GM19025 (cell line): ENCODE results near the gene TEKT1.
"Not testable (repeated sequence)": the region's sequence is repeated elsewhere in the genome, so short reads cannot be mapped to it uniquely, and the experiment has no call there.

Experiments
- ATAC-seq: cut with Tn5 transposase; IDR thresholded peaks from one replicate; pipeline ENCODE4 v1.9.1; 2021; ENCODE audit warnings: mild to moderate bottlenecking, low read depth, moderate library complexity; ENCODE audit not compliant: unreplicated experiment

TEKT1 gene

DNA sequence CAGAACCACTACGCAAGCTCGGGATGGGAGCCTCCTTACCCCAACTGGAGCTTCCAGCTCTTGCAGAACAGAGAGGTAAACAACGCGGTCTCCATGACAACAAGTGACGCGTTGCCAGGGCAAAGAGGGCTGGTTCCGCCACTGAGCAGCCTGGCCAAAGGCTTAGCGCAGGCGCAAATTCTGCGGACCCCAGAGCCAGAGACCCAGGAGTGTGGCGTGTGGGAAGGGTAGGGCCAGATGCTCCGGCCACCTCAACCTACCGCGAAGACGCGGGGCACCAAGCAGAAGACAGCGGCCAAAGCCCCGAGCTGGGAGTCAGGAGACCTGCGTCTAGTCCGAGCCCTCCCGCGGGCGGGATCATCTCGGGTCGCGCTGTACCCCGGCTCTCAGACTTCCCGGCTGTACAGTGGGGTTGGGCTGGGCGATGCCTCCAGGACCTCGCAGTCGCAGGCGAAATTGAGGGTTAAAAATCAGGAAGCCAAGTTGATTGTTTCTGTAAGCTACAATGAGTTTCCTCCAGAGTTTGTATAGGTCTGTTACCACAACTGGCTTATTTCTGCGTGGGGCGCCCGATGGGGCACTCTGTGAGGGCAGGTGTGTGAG is at the start of gene TEKT1:
Gene TEKT1 (minus strand): TSS at position 69 of the 603 bp plus-strand sequence. CDS start 1,353 bp downstream, outside the sequence.
- ATAC-seq: no peak

DNA sequence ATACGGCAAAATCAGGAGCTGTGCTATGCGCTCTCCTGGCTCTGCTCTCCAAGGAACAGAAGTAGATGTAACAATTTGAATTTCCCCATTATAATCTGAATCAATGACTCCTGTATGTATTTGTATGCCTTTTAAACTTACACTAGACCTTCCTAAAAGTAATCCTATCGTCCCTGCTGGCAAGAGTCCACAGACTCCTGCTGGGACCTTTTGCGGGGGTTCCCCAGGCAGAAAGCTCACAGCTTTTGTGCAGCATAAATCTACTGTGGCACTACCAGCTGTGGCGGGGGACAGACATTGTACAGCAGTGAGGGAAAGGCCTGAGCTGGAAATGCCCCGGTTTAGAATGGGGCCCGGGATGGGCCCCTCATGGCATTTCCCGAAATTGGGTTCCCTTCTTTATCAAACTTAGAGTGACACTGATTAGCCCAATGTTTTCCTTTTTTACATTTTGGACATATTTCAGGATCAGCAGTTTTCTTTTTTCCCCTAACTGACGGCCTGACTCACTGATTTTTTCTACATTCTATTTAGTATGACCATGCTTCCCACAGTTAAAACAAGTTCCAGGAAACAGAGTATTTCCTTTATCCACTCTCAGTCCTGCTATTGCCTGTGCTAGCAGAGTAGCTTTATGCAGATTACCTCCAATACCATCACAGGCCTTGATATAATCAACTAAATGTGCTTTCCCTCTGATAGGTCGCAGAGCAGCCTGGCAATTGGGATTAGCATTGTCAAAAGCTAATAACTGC is 47.9 kb upstream of the TEKT1 start:
- ATAC-seq: not testable (repeated sequence)

DNA sequence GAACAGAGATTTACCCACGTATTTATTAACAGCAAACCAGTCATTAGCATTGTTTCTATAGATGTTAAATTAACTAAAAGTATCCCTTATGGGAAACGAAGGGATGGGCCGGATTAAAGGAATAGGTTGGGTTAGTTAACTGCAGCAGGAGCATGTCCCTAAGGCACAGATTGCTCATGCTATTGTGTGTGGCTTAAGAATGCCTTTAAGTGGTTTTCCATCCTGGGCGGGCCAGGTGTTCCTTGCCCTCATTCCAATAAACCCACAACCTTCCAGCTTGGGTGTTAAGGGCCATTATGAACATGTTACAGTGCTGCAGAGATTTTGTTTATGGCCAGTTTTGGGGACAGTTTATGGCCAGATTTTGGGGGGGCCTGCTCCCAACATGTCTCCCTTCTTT is 43.7 kb upstream of the TEKT1 start:
- ATAC-seq: not testable (repeated sequence)

DNA sequence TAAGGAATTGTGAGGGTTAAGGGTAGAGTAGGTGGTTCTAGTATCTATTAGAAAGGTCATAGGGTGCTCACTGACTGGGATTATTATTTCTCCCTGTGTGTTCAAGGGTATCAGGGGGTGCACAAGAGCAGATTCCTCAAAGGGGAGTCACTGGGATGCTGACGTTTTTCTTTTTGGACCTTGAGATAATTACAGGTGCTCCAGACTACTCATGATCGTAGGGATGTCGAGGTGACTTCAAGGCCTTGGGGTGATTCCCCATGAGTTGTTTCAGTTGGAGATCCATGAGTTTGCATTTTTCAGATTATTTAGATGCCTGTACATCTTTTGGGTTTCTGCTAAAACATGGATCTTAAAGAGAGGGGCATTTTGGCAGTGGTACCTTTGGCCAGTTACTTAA is 41.4 kb upstream of the TEKT1 start:
- ATAC-seq: no peak

DNA sequence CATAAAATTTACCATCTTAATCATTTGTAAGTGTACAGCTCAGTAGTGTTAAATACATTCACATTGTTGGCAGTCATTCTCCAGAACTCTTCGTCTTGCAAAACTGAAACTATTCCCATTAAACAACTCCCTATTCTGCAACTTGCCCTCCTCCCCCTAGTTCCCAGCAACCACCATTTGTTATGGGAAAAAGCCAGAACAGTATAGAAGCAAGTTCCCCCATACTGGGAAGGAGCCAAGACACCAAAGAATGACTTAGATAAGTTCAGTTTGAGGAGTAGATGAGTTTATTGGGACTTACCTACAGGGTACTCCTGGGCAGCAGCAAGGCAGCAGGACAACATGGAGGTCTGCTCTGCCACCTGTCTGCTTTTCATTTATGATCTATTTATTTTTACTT is 39.3 kb upstream of the TEKT1 start:
- no peak for ATAC-seq

DNA sequence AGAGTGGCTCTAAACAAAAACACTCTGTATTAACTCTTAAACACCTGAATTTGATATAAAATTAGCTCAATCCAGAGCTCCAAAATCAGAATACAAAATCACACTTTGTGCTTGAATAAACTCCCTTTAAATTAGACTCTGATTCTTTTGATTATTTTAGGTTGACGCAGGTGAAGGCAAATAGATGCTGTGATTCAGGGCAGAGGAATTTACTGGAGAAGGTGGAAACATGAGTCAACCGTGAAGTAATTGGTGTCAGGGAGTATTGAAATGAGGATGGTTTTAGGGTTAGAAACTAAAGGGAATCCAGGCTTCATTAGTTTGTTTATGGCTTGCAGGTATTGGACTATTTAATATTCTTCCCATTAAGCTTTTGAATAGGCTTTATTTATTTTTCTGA is 37.1 kb upstream of the TEKT1 start:
- no peak for ATAC-seq

DNA sequence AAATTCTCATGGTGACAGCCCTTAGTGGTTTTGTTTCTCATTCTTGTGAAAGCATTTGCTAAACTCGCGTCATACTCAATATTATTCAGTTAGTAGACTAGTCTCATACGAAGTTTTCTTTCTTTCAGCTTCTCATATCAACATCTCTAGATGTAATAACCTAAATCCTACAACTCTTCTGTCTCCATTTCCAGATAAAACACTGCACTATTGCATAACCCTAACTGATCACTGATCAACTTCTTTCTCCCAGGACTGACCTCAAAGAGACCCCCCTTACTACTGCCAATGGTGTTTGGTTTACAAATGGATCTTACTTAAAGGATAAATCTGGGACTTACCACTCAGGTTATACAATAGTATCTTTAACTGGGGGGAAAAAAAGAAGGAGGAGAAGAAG is 36.3 kb upstream of the TEKT1 start:
- ATAC-seq: no peak

DNA sequence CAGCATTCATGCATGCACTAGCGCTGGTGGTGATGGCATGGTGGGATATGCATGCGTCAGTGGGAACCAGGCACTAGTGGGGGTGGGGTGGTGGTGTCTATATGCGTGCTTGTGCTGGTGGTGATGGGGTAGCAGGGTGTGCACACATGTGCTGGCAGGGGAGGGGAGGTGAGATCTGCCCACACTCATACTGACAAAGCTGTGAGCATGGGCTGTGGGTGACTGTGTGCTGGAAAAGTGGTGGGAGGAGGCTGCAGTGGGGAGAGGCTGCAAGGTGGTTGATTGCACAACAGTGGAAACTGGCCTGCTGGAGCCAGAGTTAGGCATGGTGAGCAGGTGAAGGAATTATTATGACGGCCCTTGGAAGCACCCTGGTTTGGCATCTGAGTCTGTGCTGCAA is 31.3 kb upstream of the TEKT1 start:
- ATAC-seq: no peak

DNA sequence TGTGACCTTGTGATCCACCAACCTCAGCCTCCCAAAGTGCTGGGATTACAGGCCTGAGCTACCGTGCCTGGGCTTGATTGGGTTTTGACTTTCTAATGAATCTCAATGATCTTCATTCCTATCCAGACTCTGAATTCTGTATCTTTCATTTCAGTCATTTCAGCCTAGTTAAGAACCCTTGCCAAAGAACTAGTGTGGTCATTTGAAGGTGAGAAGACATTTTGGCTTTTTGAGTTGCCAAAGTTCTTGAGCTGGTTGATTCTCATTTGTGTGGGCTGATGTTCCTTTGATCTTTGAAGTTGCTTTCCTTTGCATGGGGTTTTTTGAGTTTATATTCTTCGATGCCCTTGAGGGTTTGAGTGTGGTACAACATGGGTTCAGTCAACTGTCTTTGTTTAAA is 30.6 kb upstream of the TEKT1 start:
- no peak for ATAC-seq

DNA sequence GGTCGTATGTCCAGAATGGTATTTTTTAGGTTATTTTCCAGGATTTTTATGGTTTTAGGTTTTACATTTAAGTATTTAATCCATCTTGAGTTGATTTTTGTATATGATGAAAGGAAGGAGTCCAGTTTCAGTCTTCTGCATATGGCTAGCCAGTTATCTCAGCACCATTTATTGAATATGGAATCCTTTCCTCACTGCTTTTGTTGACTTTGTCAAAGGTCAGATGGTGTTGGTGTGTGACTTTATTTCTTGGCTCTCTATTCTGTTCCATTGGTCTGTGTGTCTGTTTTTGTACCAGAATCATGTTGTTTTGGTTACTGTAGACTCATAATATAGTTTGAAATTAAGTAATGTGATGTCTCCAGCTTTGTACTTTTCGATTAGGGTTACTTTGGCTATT is 26.4 kb upstream of the TEKT1 start:
- no peak for ATAC-seq

DNA sequence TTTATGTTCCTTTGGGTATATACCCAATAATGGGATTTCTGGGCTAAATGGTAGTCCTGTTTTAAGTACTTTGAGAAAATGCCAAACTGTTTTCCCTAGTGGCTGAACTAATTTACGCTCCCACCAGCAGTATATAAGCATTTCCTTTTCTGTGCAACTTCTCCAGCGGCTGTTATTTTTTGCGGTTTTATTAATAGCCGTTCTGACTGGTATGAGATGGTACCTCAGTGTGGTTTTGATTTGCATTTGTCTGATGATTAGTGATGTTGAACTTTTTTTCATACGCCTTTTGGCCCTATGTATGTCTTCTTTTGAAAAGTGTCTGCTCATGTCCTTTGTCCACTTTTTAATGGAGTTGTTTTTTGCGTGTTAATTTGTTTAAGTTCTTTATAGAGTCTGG is 25.8 kb upstream of the TEKT1 start:
- no peak for ATAC-seq

DNA sequence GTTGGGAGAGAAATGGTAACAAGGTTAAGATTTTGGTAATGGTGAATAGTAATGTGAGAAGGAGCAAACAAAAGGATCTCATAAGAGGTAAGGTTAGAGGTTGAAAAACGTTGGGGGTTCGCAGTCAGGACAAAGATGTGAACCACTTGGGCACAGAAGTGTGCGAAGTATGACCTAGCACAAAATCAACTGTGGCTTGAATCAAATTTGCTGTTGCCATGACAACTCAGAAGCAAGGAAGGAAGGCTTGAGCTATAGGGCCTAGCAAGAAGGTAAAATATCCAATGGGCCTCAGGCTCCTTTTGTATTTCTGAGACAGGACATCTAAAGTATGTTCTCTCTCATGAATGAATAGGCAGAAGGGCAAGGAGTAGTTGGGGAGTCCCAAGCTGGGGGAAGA is 24.5 kb upstream of the TEKT1 start:
- no peak for ATAC-seq

DNA sequence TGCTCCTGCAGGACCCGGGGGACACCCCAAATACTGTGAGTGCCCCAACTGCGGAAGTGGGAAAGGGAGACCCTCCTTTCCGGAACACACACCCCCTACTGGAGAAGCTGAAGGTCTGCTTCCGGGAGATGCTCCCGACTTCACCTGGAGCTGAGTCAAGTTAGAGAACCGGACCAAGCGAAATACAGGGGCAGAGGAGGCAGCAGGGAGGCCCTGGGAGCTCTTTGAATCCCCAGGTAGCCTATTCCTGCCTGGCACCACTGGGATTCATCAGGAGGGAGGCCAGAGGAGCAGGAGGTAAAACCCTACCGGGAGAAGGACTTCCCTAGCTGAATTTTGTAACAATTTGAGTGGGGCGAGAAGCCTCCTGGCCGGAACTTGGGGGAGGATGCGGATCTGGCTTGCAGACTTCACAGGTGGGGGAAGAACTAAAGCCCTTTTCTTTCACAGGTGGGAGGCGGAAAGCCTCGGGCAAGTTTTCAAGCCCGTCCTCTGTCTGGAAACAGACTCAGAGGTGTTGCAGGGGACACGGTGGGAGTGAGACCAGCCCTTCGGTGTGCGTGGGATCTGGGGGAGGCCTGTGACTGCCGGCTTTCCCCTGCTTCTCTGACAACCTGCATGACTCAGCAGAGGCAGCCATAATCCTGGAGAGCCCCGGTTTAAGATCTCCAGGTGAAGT is 22.4 kb upstream of the TEKT1 start:
- ATAC-seq: no peak

DNA sequence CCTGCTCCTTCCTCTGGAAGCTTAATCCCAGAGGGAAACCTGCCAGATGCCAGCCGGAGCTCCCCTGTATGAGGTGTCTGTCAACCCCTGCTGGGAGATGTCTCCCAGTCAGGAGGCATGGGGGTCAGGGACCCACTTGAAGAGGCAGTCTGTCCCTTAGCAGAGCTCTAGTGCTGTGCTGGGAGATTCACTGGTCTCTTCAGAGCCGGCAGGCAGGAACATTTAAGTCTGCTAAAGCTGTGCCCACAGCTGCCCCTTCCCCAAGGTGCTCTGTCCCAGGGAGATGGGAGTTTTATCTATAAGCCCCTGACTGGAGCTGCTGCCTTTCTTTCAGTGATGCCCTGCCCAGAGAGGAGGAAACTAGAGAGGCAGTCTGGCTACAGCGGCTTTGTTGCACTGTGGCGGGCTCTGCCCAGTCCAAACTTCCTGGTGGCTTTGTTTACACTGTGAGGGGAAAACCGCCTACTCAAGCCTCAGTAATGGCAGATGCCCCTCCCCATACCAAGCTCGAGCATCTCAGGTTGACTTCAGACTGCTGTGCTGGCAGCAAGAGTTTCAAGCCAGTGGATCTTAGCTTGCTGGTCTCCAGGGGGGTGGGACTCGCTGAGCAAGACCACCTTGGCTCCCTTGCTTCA is 17.1 kb upstream of the TEKT1 start:
- not testable (repeated sequence) for ATAC-seq

DNA sequence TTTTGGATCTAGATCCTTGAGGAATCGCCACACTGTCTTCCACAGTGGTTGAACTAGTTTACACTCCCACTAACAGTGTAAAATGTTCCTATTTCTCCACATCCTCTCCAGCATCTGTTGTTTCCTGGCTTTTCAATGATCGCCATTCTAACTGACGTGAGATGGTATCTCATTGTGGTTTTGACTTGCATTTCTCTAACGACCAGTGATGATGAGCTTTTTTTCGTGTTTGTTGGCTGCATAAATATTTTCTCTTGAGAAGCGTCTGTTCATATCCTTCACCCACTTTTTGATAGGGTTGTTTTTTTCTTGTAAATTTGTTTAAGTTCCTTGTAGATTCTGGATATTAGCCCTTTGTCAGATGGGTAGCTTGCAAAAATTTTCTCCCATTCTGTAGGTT is 14.6 kb upstream of the TEKT1 start:
- not testable (repeated sequence) for ATAC-seq

DNA sequence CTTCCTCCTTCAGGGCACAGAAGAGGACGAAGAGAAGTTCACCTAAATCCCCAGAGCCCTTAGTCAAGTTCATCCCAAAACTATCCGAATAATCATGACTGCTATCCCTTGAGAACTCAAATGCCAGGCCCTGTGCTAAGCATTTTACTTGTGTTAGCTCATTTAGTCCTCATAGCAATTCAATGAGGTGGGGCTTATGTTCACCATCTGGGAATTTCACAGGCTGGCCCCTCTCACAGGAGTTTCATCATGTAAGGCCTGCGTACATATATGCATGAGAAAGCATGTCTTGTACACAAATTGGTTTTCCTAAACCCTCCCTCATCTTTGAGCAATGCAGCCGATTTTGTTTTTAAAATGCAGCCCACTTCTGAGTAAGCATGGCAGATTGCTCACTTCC is 12.9 kb upstream of the TEKT1 start:
- ATAC-seq: not testable (repeated sequence)

DNA sequence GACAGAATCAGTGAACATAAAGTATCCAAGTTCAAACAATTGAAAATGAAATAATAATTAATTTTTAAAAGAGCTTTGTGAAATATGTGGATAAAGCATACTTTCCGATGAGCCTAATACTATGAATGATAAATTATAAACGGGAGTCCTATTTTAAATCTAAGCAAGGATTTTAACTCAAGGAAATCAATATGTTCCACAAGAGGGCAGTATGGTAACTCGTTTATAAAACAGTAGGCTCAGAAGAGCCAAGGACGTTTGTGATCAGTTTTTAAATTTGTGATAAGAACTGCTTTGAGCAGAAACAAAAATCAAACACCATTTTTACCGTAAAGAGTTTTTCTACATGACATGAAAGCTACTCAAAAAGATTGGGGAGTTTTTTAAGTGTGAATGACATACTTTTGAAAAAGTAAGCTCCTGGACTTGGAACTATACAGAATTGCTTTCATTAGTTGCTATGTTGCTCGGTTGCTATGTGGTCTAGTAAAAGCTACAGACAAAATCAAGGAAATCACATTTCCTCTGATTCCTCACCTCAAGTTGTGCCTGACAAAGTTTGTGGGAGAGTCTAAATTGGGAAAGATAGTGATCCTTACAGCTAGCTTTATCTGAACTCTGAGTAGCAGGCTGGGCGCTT is 11.8 kb upstream of the TEKT1 start:
- no peak for ATAC-seq

DNA sequence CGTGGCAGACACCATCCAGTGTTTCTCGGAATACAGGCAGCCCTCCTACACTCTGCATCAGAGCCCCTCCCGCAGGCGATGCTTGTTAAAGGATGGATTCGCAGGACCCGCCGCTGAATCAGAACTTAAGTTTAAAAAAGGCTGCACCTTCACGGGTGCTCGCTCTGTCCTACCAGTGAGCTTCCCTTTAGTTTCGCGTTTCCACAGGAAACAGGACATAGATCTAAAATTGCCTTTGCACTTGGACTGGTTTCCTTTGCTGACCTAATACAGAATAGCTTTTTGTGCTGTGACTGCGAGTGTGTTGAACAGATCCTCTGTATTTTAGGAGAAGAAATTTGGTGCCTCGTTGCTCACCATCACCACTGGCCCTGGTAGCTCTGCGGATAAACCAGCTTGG is 10.2 kb upstream of the TEKT1 start:
- ATAC-seq: not testable (repeated sequence)

DNA sequence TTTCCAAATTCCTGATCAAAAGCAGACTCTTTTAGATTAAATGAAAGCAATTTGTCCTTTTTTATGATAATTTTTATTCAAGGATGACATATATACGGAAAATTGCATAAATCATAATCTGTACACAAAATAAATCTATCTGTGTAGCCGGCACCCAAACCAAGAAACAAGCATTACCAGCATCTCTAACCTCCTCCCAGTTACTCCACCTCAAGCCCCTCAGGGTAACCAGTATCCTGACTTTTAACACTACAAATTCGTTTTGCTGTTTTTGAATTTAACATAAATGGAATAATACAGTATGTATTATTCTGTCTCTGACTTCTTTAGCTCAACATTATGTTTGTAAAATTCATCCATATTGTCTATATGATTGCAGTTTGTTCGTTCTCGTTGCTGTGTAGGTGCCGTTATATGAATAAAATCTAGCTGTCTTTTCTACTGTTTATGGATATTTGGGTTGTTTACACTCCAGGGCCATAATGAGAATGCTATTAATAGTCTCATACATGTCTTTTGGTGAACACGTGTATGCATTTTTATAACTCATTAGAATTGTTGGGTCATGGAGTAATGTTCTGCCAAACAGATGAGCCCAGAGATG is 1.0 kb downstream of the TEKT1 start:
- no peak for ATAC-seq

DNA sequence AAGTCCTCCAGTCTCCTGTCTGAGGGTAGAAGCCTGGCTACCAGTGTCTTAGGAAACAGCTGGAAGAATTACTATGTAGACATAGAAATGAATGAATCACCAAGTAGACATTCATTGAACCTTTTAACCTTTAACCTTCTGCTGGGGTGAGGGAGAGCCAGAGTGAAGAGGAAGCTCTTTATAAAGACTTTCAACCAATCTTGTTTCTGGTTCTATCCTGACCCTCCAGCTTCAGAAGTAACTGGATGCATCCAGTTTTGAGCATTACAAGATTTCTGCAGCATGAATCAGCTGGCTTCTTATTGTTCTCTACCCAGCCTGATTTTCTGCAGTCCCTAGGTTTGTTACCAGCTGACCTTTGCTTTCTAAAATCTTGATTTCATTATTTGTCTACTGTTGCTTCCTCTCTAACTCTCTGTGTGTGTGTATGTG is 8.5 kb downstream of the TEKT1 start:
- ATAC-seq: no peak
